GM06990 (cell line): ENCODE data around the gene HYPK.

Experiments
- DNase-seq: peaks from one replicate; pipeline ENCODE4 v3.0.0-alpha.2; 2011; ENCODE audit not compliant: insufficient read length; ENCODE audit errors: extremely low read depth
- H3K27me3 ChIP-seq: replicated peaks from 2 replicates; pipeline ENCODE4 v1.6.0; 2011; ENCODE audit warnings: low read length; ENCODE audit not compliant: control insufficient read depth, insufficient read depth
- H3K36me3 ChIP-seq: 2 replicates; pipeline ENCODE4 v1.5.1; 2011; ENCODE audit warnings: low read length; ENCODE audit not compliant: control insufficient read depth, insufficient read depth
- H3K4me3 ChIP-seq: replicated peaks from 2 replicates; pipeline ENCODE4 v1.5.1; 2011; ENCODE audit warnings: low read depth, mild to moderate bottlenecking, control low read depth, low read length
- TF ChIP-seq, protein P1 (sequence below): IDR thresholded peaks from 2 replicates; pipeline ENCODE4 v1.5.1; 2011; ENCODE audit warnings: low read length, control low read depth, mild to moderate bottlenecking, inconsistent platforms; ENCODE audit not compliant: insufficient read depth, poor library complexity, severe bottlenecking

HYPK gene

DNA sequence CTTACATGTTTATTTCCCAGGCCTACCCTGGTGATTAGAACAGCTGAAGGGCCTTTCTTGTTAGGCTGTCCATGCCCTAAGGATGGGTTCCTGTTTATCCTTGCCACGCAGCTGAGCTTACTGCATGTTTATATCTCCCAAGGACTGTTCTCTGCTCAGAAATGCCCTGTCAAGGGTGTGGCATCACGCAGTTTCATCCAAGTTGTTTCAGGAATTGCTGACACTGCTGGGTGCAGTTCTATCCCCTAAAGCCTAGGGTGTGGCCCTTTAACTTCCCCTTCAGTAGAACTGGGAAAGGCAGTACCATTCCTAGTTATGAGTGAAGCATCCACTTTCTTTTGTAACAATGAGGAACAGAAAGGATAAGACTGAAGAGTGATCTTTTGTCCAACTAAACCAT is 28.6 kb upstream of the HYPK start:
- H3K36me3 ChIP-seq = peaks cover 13% of the 10 kb centered on the region
- DNase-seq = no peak
- TF ChIP-seq, protein P1, sequence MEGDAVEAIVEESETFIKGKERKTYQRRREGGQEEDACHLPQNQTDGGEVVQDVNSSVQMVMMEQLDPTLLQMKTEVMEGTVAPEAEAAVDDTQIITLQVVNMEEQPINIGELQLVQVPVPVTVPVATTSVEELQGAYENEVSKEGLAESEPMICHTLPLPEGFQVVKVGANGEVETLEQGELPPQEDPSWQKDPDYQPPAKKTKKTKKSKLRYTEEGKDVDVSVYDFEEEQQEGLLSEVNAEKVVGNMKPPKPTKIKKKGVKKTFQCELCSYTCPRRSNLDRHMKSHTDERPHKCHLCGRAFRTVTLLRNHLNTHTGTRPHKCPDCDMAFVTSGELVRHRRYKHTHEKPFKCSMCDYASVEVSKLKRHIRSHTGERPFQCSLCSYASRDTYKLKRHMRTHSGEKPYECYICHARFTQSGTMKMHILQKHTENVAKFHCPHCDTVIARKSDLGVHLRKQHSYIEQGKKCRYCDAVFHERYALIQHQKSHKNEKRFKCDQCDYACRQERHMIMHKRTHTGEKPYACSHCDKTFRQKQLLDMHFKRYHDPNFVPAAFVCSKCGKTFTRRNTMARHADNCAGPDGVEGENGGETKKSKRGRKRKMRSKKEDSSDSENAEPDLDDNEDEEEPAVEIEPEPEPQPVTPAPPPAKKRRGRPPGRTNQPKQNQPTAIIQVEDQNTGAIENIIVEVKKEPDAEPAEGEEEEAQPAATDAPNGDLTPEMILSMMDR = no peak
- no peaks in the 10 kb centered on the region for H3K27me3 ChIP-seq
- H3K4me3 ChIP-seq = no peak overlapping the region

DNA sequence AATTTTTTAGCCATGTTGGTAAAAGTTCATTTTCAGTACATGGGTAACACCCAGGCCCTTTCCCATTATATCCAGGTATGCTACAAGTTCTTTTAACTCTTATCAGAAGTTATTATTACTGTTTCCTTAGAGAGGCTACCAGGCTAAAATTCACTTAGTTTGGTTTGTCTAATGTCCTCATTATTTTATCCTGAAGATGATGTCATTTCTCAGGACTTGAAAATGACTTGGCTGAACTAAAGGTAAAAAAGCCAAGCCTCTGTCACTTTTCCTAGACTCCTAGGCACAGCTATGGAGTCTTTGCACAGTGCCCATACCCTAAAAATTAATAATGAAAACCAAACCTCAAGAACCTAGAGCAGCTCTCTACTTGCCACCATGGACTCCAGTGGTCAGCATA is 27.8 kb upstream of the HYPK start:
- no peak for DNase-seq
- TF ChIP-seq, protein P1 = no peak
- no peaks in the 10 kb centered on the region for H3K27me3 ChIP-seq
- H3K4me3 ChIP-seq = no peak overlapping the region
- peaks cover 13% of the 10 kb centered on the region for H3K36me3 ChIP-seq

- TF ChIP-seq, protein P1 = no peak
- Histone ChIP-seq H3K4me3 (no peak overlapping the region), H3K27me3 (no peaks in the 10 kb centered on the region), H3K36me3 (peaks cover 12% of the 10 kb centered on the region)
- no peak for DNase-seq
Measured at GRCh38 chr15:43774062-43774461, 26.3 kb upstream of the HYPK start.

- H3K27me3 ChIP-seq = no peaks in the 10 kb centered on the region
- peak overlapping the region; percentile 71 for H3K4me3 ChIP-seq
- no peak for DNase-seq
- TF ChIP-seq, protein P1 = peak; percentile 36
- peaks cover 6% of the 10 kb centered on the region for H3K36me3 ChIP-seq
Measured at GRCh38 chr15:43775411-43775965, 24.9 kb upstream of the HYPK start.

DNA sequence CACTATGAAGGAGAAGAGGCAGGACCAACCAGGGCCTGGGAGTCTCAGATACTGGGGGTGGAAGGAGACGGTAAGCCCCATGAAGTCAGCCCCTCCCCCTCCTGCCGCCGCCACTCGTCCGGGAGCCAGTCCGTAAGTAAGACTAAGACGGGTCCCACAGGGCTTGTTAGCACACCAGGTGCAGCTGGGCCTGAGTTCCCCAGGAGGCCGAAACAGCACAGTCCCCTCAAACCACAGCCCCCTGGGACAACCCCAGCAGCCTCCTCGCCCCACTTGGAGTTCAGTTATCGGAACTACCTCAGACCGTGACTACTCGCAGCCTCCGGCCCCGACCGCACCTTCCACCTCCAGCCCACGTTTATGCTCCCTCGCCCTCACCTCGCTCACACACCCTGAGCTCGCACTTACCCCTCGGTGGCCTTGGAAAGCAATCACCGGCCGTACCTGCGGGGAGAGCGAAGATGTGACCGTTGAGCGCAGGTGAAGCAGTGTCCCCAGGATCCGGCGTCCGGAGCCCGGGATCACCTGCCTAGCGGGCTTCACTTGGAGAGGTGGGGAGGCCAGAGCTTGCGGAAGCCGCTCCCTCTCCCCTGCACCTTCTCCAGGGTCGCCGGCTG is 24.2 kb upstream of the HYPK start:
- DNase-seq = peak; percentile 88
- TF ChIP-seq, protein P1 = no peak
- H3K27me3 ChIP-seq = no peaks in the 10 kb centered on the region
- peaks cover 6% of the 10 kb centered on the region for H3K36me3 ChIP-seq
- peak overlapping the region; percentile 71 for H3K4me3 ChIP-seq
